ENCODE results near the gene SS18L1.

SS18L1 gene

DNA sequence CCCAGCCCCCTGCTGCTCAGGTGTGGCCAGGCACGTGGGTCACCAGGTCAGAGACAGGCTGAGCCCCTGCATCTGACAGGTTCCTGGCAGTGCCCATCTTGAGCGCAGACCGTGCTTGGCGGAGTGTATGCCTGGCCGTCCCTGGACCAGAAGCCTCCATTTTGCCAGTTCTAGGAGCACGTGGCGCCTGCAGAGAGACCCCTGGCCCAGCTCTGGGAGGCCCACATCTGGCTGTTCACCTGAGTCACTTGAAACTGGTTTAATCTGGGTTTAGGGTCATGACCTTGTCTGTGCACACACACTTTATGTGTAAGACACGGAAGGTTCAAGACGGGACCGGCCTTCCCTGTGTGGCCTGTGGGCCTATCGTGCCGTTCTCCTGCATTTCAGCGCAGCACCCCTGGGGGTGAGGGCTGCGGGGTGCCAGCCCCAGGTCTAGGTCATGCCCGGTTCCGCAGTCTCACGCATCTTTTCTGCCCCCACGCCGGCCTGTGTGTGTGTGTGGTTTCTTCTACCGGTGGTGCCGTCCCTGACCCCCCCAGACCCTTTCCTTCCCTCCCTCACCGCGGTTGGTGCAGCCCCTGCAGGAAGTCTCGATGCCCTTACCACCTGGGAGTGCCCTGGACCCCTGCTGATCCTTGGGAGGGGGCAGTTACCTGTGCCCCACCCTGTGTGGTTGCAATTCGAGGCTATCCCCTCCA is 14.0 kb downstream of the SS18L1 start:
- no peak for DNase-seq

GRCh38 chr20:62158088-62158400 is 14.5 kb downstream of the SS18L1 start:
- no peak for DNase-seq

DNA sequence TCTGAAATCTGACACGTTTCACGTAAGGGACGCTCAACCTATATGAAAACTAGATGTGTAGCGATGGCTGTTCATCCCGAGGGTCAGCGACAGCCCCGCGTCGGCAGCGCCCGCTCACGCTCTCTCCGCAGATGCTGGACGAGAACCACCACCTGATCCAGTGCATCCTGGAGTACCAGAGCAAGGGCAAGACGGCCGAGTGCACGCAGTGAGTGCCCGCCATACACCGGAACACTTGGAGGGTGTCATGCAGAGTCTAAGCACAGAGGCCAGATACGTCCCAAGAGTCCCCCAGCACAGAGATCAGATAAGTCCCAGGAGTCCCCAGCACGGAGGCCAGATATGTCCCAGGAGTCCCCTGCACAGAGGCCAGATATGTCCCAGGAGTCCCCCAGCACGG is 15.0 kb downstream of the SS18L1 start:
- no peak for DNase-seq

GRCh38 chr20:62159052-62159451 is 15.5 kb downstream of the SS18L1 start:
- DNase-seq: no peak

DNA sequence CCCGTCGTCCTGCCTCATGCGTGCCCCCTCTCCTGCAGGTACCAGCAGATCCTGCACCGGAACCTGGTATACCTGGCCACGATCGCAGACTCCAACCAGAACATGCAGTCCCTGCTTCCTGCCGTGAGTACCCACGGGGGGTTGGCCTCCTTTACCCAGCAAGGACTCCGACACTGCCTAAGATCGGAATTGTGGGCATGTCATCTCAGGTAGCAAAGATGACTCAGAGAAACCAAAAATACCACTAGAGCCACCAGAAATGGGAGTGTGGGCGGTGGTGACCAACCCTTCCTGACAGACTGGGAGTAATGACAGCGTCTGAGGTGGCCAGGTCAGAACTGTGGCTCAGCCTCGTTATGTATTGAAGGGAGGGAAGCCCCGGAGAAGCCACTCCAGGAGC is 16.3 kb downstream of the SS18L1 start:
- DNase-seq: peak in 2 of 5 experiments; percentile 47 to 62

DNA sequence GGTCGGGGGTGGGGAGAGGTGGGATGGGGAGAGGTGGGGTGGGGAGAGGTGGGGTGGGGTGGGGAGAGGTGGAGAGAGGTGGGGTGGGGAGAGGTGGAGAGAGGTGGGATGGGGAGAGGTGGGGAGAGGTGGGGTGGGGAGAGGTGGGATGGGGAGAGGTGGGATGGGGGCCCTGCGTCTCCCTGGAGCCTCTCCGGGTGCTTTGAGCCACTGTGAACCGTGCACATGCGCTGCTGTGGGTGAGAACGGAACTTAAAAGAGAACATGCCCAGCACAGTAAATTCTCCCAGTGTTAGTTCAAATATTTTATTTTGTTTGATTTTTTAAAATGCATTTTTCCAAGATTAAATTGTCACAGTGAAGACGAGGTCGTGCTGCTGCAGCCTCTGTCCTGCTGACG is 16.7 kb downstream of the SS18L1 start:
- no peak for DNase-seq

- no peak for DNase-seq
These were observed 17.3 kb downstream of the SS18L1 start for GRCh38 chr20:62160876-62161275.

DNA sequence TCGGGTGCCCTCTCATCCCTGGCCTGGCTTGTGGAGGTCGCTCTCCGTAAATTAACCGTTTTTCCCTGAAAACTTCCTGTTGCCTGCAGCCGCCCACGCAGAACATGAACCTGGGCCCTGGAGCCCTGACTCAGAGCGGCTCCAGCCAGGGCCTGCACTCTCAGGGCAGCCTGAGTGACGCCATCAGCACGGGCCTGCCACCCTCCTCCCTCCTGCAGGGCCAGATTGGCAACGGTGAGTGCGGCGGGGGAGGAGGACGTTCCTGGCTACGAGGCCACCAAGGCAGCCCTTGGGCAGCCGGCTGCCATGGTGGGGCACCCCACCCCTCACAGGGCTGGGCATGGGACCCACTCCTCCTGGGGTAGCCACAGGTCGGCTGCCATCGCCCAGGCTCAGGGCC is 17.8 kb downstream of the SS18L1 start:
- no peak for DNase-seq

GRCh38 chr20:62162765-62163484 is 19.4 kb downstream of the SS18L1 start:
- no peak for DNase-seq

DNA sequence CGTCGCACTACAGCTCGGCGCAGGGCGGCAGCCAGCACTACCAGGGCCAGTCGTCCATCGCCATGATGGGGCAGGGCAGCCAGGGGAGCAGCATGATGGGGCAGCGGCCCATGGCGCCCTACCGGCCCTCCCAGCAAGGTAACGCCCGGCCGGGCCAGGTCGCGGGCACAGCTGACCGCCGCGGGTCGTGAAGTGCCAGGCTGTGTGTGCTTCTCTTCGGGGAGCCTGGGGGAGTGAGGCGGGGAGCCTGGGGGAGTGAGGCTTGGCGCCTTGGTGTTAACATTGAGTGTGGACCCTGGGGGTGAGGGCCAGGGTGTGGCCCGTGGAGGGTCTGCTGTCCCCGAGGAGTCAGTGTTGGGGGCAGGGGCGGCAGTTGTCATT is 19.9 kb downstream of the SS18L1 start:
- DNase-seq: no peak

- no peak for DNase-seq
These were observed 20.6 kb downstream of the SS18L1 start for GRCh38 chr20:62163986-62164762.

GRCh38 chr20:62164879-62165761 is 21.6 kb downstream of the SS18L1 start:
- no peak for DNase-seq

DNA sequence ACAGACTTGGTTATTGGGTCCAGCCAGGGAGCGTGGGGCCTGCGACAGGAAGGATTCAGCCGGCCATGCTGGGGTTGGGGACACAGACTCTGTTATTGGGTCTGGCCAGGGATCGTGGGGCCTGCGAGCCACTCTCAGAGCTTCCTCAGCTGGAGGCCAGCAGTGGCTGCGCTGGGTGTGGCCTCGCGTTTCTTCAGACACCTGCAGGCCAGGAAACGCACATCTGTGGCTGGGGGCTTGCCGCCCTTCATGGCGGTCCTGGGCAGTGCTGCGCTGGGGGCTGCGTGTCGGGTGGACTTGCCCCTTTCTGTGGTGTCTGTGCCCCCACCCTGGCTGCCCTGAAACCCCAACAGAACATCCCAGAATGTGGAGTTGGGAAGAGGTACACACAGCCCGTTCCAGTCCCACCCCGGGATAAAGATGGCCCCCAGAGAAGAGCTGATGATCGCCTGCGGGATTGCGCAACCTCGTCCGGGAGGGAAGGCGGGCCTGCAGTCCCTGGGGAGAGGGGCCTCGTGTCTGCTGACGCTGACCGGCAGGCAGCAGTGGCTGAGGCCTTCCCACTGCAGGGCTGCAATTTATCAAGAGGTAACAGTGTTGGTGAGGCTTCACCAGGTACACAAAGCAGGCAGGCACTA is 22.3 kb downstream of the SS18L1 start:
- no peak for DNase-seq

DNA sequence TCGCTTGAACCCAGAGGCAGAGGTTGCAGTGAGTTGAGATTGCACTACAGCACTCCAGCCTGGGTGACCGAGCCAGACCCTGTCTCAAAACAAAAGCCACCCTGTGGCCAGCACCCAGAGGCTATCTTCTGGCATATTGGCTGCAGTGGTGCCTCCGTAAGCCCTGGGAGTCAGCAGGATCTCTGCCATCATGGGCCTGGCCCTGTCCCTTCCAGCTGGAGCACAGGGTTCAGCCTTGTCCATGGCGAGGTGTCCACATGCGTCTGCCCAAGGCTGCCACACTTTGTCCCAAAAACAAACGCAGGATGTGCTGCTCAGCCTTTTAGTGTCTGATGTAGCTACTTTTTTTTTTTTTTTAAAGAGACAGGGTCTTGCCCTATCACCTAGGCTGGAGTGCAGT is 23.9 kb downstream of the SS18L1 start:
- no peak for DNase-seq

DNA sequence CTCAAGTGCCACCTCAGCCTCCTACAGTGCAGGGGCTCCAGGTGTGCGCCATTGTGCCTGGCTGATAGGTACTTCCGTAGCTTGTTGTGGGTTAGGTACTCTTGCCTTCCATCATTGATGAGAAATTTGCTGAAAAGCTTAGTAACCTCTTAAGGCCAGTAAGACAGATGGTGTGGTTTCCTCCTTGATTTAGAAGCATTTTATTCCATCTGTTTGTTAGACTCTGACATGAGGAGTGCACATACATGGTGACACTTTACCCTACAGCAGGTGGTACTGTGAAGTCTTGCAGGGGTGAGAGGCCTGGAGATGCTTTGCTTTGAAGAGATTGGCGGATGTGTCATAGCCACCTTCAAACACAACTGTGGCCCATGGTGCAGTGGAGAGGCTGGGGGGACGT is 24.5 kb downstream of the SS18L1 start:
- DNase-seq: no peak

- no peak for DNase-seq
These were observed 25.4 kb downstream of the SS18L1 start for GRCh38 chr20:62168890-62169435.

DNA sequence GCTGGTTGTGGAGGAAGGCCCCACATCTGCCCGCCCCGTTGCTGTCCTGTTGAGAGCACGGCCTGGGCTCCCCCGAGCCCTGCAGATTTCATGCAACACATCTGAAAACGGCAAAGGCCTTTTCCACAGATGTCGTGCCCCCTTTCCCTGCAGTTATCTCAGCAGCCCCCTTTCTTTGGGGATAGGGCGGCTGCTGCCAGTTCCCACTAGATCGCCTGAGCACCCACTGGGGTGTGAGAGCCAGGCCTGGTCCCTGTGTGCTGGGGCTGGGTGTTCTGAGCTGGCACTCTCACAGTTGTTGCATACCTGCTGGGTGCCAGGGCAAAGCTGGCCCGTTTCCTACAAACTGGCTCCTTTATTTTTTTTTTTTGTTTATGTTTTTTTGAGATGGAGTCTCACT is 27.0 kb downstream of the SS18L1 start:
- DNase-seq: no peak

GRCh38 chr20:62171245-62171644 is 27.7 kb downstream of the SS18L1 start:
- DNase-seq: no peak

- no peak for DNase-seq
These were observed 29.1 kb downstream of the SS18L1 start for GRCh38 chr20:62172666-62173065.

DNA sequence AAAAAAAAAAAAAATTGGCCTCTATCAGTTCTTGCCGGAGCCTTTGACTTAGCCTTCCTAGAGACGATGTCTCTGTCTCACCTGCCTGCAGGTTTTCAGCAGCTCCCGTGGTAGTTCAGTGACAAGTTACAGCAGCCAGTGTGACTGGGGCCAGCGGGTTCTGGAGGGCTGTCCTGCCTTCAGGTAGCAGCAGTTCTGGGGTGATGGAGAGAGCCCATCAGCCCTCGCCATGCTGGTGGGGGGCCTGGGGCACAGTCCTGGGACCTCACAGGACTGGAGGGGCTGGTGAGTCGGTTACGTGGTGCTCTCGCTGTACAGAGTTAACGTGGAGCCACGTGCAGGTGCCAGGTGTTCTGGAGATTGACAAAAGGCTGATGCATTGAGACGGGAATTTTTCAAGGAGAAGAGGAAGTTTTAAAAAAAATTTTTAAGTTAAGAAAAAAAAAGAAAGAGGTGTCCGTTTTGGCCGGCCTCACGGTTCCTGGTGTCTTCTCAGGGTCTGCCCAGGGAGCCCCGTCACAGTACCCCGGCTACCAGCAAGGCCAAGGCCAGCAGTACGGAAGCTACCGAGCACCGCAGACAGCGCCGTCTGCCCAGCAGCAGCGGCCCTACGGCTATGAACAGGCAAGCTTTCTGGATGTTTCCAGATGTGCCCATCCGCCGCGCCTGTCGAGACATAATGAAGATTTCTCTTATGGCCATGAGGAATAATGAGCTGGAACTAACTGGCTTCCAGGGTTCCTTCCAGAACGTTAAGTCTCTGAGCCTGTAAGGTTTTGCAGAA is 30.6 kb downstream of the SS18L1 start:
- no peak for DNase-seq
